Measurements from ENCODE around the gene FAM131C.
"Not testable (repeated sequence)": the region's sequence is repeated elsewhere in the genome, so short reads cannot be mapped to it uniquely, and the experiment has no call there.

The FAM131C gene

GRCh38 chr1:16038620-16038912 lies 34.9 kb downstream of the FAM131C start:
- no peak for DNase-seq
- H3K9me3 ChIP-seq, result no peaks in the 10 kb centered on the region
- H3K4me3 ChIP-seq (ENCODE audit: low read depth, low read length), result no peak overlapping the region
- TF ChIP-seq CTCF (IDR thresholded peaks at IDR 0.05; ENCODE audit: low read depth, low read length), result no peak
- H3K27me3 ChIP-seq, result no peaks in the 10 kb centered on the region
- H3K36me3 ChIP-seq, result no peaks in the 10 kb centered on the region
- no peaks in the 10 kb centered on the region for H3K4me1 ChIP-seq

DNA sequence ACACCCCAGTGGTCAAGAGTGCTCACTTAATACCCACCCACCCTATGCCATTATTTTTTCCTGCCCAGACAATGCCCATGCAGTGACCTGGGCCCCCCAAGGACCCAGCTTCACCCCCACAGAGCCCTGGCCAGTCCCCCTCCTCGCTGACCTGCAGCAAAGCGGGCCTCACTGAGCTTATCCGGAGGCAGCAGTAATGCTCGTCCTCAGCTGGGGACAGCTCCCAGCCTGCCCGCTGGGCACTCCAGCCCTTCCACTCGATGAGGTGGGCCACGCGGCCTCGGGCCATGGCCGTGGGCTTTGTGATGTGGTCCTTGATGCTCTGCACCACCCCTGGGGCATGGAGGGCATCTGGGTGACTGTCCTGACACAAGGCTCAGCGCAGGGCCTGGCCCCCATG lies 37.0 kb downstream of the FAM131C start:
- H3K36me3 ChIP-seq; H3K27me3 ChIP-seq; DNase-seq; H3K4me1 ChIP-seq; H3K4me3 ChIP-seq (ENCODE audit: low read depth, low read length); H3K9me3 ChIP-seq: not testable (repeated sequence)

DNA sequence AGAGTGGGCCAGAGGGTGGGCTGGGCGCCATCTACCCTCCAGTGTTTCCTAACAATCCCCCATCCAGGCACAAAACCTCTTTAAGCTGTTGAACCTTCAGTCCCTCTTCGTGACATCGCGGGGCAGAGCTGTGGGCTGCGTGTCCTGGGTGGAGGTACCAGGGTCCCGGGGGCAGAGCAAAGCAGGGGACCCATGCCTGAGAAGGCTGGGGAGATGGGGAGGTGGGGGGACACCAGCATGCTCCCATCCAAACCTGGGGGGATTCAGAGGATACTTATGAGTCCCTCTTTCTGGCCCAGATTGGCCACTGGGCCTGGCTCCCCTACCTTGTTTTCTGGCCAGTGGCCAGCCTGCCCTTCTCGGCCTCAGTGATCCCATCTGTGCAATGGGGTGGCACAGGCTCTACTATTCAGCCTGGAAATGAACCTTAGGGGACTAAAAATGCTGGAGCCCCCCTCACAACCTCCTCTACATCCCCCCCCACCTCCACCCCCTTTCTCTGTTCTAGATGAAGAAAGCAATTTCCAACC lies 40.3 kb downstream of the FAM131C start:
- not testable (repeated sequence) for H3K9me3 ChIP-seq; H3K27me3 ChIP-seq; H3K4me3 ChIP-seq (ENCODE audit: low read depth, low read length); DNase-seq; H3K4me1 ChIP-seq; H3K36me3 ChIP-seq

- Histone ChIP-seq H3K27me3 (no peaks in the 10 kb centered on the region), H3K9me3 (no peaks in the 10 kb centered on the region), H3K36me3 (no peaks in the 10 kb centered on the region), H3K4me3 (ENCODE audit: low read depth, low read length) (no peak overlapping the region), H3K4me1 (peaks cover 3% of the 10 kb centered on the region; the same call in 1 of the 2 replicates)
- TF ChIP-seq CTCF (IDR thresholded peaks at IDR 0.05; ENCODE audit: low read depth, low read length), result peak; percentile 74
- DNase-seq, result peak; percentile 90
Measured at GRCh38 chr1:16032388-16033102, 40.9 kb downstream of the FAM131C start.

DNA sequence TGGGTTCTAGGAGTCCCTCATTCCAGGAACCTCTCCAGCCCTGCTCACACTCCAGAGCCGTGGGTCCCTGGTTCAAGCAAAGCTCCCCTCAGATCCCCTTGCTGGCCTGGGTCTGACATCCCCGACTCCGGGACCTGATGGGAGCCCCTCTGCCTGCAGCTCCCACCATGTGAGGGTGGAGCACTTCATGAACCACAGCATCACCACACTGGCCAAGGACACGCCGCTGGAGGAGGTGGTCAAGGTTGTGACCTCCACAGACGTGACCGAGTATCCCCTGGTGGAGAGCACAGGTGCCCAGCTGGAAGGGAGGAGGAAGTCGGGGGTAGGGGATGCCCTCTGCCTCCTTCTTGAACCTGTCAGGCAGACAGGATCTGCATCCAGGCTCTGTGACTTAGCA lies 41.9 kb downstream of the FAM131C start:
- no peak for DNase-seq
- TF ChIP-seq CTCF (IDR thresholded peaks at IDR 0.05; ENCODE audit: low read depth, low read length), result no peak
- Histone ChIP-seq H3K4me3 (ENCODE audit: low read depth, low read length) (no peak overlapping the region), H3K4me1 (peaks cover 3% of the 10 kb centered on the region; the same call in 1 of the 2 replicates), H3K27me3 (no peaks in the 10 kb centered on the region), H3K9me3 (no peaks in the 10 kb centered on the region), H3K36me3 (no peaks in the 10 kb centered on the region)

DNA sequence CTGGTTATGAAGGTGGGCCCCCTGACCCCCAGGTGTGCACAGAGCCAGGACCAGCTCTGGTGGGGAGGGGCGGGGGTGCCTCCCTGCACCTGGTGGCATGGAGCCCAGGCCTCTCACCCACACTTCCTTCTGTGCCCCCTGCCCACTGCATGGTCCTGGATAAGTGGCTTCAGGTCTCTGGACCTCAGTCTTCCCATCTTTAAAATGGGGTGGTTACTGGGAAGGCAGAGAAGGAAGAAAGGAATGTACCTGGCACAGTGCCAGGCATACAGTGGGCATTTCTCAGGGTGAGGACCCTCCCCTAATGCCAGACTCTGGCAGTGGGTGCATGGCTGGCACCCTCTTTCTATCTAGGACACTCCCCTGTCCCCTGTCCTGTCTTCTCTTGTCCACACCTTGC lies 44.2 kb downstream of the FAM131C start:
- no peaks in the 10 kb centered on the region for H3K36me3 ChIP-seq

DNA sequence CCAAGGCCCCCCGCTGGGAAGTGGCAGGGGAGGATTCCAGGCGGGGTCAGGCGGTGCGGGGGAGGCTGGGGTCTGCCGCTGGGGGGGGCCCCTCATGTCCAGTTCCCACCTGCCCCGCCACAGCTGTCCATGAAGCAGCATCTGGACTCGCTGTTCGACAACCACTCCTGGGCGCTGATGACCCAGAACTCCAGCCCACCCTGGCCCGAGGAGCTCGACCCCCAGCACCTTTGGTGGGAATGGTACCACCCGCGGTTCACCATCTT lies 44.5 kb downstream of the FAM131C start:
- H3K36me3 ChIP-seq; H3K9me3 ChIP-seq; H3K4me1 ChIP-seq; DNase-seq; H3K4me3 ChIP-seq (ENCODE audit: low read depth, low read length); H3K27me3 ChIP-seq: not testable (repeated sequence)

More for the DNA sequence above, 44.2 kb downstream of the FAM131C start:
- TF ChIP-seq CTCF (IDR thresholded peaks at IDR 0.05; ENCODE audit: low read depth, low read length), result no peak
- Histone ChIP-seq H3K4me1 (peaks cover 3% of the 10 kb centered on the region; the same call in 1 of the 2 replicates), H3K27me3 (no peaks in the 10 kb centered on the region), H3K4me3 (ENCODE audit: low read depth, low read length) (no peak overlapping the region), H3K9me3 (no peaks in the 10 kb centered on the region)
- no peak for DNase-seq
